NCI-H748 (cell line): ENCODE results near the gene ARPC1A.
"Not testable (repeated sequence)": the region's sequence is repeated elsewhere in the genome, so short reads cannot be mapped to it uniquely, and the experiment has no call there.

ENCODE experiments used
- DNase-seq: peaks from one replicate; lab custom pipeline; 2025; ENCODE audit not compliant: unreplicated experiment; lab: John Stamatoyannopoulos, UW

Gene ARPC1A

GRCh38 chr7:99325592-99326407 is at the start of gene ARPC1A:
ARPC1A (plus strand) TSS chr7:99325898; CDS start chr7:99333354, 7,456 bp downstream.
- DNase-seq = peak; percentile 92

- DNase-seq = no peak
Measured at GRCh38 chr7:99278180-99278579, 47.5 kb upstream of the ARPC1A start.

- DNase-seq = not testable (repeated sequence)
Measured at GRCh38 chr7:99284165-99284564, 41.5 kb upstream of the ARPC1A start.

GRCh38 chr7:99287779-99288534 is 37.7 kb upstream of the ARPC1A start:
- DNase-seq = no peak

GRCh38 chr7:99289185-99289584 is 36.5 kb upstream of the ARPC1A start:
- DNase-seq = no peak

GRCh38 chr7:99290148-99290547 is 35.5 kb upstream of the ARPC1A start:
- DNase-seq = not testable (repeated sequence)

- peak; percentile 70 for DNase-seq
Measured at GRCh38 chr7:99290980-99291607, 34.6 kb upstream of the ARPC1A start.

- DNase-seq = no peak
Measured at GRCh38 chr7:99292127-99292526, 33.6 kb upstream of the ARPC1A start.

- no peak for DNase-seq
Measured at GRCh38 chr7:99293167-99293566, 32.5 kb upstream of the ARPC1A start.

- DNase-seq = no peak
Measured at GRCh38 chr7:99293650-99294049, 32.0 kb upstream of the ARPC1A start.

GRCh38 chr7:99296471-99296870 is 29.2 kb upstream of the ARPC1A start:
- DNase-seq = no peak

GRCh38 chr7:99301496-99301895 is 24.2 kb upstream of the ARPC1A start:
- DNase-seq = no peak

GRCh38 chr7:99305473-99306260 is 20.0 kb upstream of the ARPC1A start:
- DNase-seq = no peak

- no peak for DNase-seq
Measured at GRCh38 chr7:99308461-99309074, 17.1 kb upstream of the ARPC1A start.

- no peak for DNase-seq
Measured at GRCh38 chr7:99309111-99309510, 16.6 kb upstream of the ARPC1A start.

- no peak for DNase-seq
Measured at GRCh38 chr7:99310004-99310403, 15.7 kb upstream of the ARPC1A start.

GRCh38 chr7:99311702-99312101 is 14.0 kb upstream of the ARPC1A start:
- DNase-seq = no peak

GRCh38 chr7:99312316-99313203 is 13.1 kb upstream of the ARPC1A start:
- peak; percentile 65 for DNase-seq

GRCh38 chr7:99313204-99313573 is 12.5 kb upstream of the ARPC1A start:
- DNase-seq = no peak

- DNase-seq = peak; percentile 75
Measured at GRCh38 chr7:99314504-99314903, 11.2 kb upstream of the ARPC1A start.
